ENCODE data around the gene NFATC1. TPM values are rescaled to one million over a fixed set of nuclear protein-coding genes. Genes with fewer than 3 reads are reported as not detected.

NFATC1 gene
- total and polyA plus RNA-seq, 2 donors from 2014 or later = 4.3 to 17.2 TPM

DNA sequence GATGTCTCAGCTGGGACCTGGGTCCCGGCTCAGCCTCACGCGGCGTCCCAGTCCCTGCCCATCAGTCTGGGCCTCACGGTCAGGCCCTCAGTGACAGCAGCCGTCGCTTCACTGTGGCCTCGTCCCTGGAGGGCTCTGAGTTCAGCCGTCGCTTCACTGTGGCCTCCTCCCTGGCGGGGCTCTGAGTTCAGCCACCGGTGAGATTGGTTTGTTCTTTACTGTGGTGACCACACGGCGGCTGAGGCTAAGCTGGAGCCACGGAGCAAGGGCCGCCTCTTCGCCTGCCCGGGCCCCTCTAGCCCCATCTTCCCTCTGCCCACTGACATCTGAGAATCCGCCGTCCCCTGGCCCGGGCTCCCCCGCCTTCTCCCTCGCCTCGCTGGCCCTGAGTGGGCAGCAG is 51.2 kb downstream of the NFATC1 start:
- DNase-seq (no peak), FAIRE-seq (no peak)
- TF ChIP-seq, protein P1, sequence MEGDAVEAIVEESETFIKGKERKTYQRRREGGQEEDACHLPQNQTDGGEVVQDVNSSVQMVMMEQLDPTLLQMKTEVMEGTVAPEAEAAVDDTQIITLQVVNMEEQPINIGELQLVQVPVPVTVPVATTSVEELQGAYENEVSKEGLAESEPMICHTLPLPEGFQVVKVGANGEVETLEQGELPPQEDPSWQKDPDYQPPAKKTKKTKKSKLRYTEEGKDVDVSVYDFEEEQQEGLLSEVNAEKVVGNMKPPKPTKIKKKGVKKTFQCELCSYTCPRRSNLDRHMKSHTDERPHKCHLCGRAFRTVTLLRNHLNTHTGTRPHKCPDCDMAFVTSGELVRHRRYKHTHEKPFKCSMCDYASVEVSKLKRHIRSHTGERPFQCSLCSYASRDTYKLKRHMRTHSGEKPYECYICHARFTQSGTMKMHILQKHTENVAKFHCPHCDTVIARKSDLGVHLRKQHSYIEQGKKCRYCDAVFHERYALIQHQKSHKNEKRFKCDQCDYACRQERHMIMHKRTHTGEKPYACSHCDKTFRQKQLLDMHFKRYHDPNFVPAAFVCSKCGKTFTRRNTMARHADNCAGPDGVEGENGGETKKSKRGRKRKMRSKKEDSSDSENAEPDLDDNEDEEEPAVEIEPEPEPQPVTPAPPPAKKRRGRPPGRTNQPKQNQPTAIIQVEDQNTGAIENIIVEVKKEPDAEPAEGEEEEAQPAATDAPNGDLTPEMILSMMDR (IDR thresholded peaks at IDR 0.05; ENCODE audit: borderline replicate concordance, extremely low read depth, insufficient read depth) = no peak
- Histone ChIP-seq H3K27ac (ENCODE audit: low read depth in 2 of 2, low read length in 2 of 2) (no peak overlapping the region), H3K9me3 (ENCODE audit: control insufficient read depth in 2 of 3, insufficient read depth in 1 of 3, low read length in 3 of 3) (no peaks in the 10 kb centered on the region), H3K36me3 (ENCODE audit: control insufficient read depth in 2 of 3, insufficient read depth in 3 of 3, low read length in 3 of 3) (peaks cover 0 to 8% (median 0%) of the 10 kb centered on the region in 3 donors), H3K9ac (ENCODE audit: low read length in 3 of 3) (no peak overlapping the region), H3K27me3 (ENCODE audit: control insufficient read depth, insufficient read depth, low read length) (no peaks in the 10 kb centered on the region), H3K4me1 (ENCODE audit: control insufficient read depth in 2 of 3, insufficient read depth in 2 of 3, low read depth in 1 of 3, low read length in 3 of 3) (peaks cover 0 to 6% (median 0%) of the 10 kb centered on the region in 3 donors), H3K4me3 (ENCODE audit: low read length in 3 of 3) (no peak overlapping the region)
- intact Hi-C loops (cut with DNase I) = no loop called here

DNA sequence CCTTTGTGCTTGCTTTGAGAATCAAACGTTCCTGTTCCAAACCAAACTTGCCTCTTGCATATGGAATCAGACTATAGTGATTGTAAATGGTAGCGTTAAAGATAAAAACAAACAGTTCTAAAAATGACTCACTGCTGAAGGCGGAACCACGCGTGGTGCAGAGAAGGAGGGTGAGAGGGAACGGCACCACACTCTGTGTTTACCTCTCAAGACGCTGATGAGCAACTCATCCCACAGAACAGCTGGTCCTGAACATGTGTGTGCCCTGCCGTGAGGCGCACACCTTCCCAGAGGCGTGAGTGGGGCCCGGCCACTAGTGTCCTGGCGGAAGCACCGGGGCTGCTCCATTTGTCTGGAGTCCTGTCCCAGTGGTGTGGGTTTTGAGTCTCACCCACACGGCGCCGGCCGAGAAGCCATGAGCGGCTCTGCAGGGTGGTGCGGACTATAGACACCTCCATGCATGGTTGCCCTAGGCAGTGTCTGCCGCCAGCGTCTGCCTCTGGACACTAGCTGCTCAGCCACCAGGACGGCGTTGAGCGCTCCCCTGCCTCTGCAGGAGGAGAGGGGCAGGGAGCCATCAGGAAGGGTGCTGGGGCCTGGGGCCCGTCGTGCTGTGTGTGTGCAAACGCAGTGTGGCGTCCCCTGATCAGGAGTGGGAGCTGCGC is 52.1 kb downstream of the NFATC1 start:
- no peak for DNase-seq
- H3K4me3 ChIP-seq (ENCODE audit: low read length in 3 of 3) = no peak overlapping the region
- FAIRE-seq = no peak
- H3K9ac ChIP-seq (ENCODE audit: low read length in 3 of 3) = no peak overlapping the region
- H3K9me3 ChIP-seq (ENCODE audit: control insufficient read depth in 2 of 3, insufficient read depth in 1 of 3, low read length in 3 of 3) = no peaks in the 10 kb centered on the region
- peaks cover 0 to 6% (median 0%) of the 10 kb centered on the region in 3 donors for H3K4me1 ChIP-seq (ENCODE audit: control insufficient read depth in 2 of 3, insufficient read depth in 2 of 3, low read depth in 1 of 3, low read length in 3 of 3)
- intact Hi-C loops (cut with DNase I) = no loop called here
- no peaks in the 10 kb centered on the region for H3K27me3 ChIP-seq (ENCODE audit: control insufficient read depth, insufficient read depth, low read length)
- H3K36me3 ChIP-seq (ENCODE audit: control insufficient read depth in 2 of 3, insufficient read depth in 3 of 3, low read length in 3 of 3) = peaks cover 0 to 8% (median 0%) of the 10 kb centered on the region in 3 donors
- TF ChIP-seq, protein P1 (IDR thresholded peaks at IDR 0.05; ENCODE audit: borderline replicate concordance, extremely low read depth, insufficient read depth) = no peak
- H3K27ac ChIP-seq (ENCODE audit: low read depth in 2 of 2, low read length in 2 of 2) = no peak overlapping the region

DNA sequence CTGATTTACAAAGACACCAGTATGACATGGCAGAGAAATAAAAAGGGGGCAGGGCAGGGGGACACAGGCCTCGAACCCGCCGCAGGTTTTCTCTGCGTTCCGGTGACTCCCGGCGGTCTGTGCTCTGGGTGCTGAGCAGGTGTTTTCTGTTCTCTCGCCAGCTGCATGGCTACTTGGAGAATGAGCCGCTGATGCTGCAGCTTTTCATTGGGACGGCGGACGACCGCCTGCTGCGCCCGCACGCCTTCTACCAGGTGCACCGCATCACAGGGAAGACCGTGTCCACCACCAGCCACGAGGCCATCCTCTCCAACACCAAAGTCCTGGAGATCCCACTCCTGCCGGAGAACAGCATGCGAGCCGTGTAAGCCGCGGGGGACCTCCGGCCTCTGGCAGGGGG is 52.9 kb downstream of the NFATC1 start:
- H3K9ac ChIP-seq (ENCODE audit: low read length in 3 of 3) = no peak overlapping the region
- H3K27ac ChIP-seq (ENCODE audit: low read depth in 2 of 2, low read length in 2 of 2) = no peak overlapping the region
- peaks cover 0 to 6% (median 0%) of the 10 kb centered on the region in 3 donors for H3K4me1 ChIP-seq (ENCODE audit: control insufficient read depth in 2 of 3, insufficient read depth in 2 of 3, low read depth in 1 of 3, low read length in 3 of 3)
- TF ChIP-seq, protein P1 (IDR thresholded peaks at IDR 0.05; ENCODE audit: borderline replicate concordance, extremely low read depth, insufficient read depth) = no peak
- H3K27me3 ChIP-seq (ENCODE audit: control insufficient read depth, insufficient read depth, low read length) = no peaks in the 10 kb centered on the region
- intact Hi-C loops (cut with DNase I) = no loop called here
- H3K9me3 ChIP-seq (ENCODE audit: control insufficient read depth in 2 of 3, insufficient read depth in 1 of 3, low read length in 3 of 3) = no peaks in the 10 kb centered on the region
- DNase-seq = no peak
- FAIRE-seq = no peak
- H3K4me3 ChIP-seq (ENCODE audit: low read length in 3 of 3) = no peak overlapping the region
- peaks cover 0 to 8% (median 0%) of the 10 kb centered on the region in 3 donors for H3K36me3 ChIP-seq (ENCODE audit: control insufficient read depth in 2 of 3, insufficient read depth in 3 of 3, low read length in 3 of 3)

All from kidney (tissue), 14 donors.